GM12801 (cell line): Measurements from ENCODE around the gene SHISA8.

Source experiments
- CTCF ChIP-seq: IDR thresholded peaks from one replicate; pipeline ENCODE4 v1.5.1; 2011; ENCODE audit warnings: control low read depth; ENCODE audit not compliant: insufficient read length; ENCODE audit errors: extremely low read depth

SHISA8 gene

GRCh38 chr22:41885116-41885515 is 29.8 kb downstream of the SHISA8 start:
- no peak for TF ChIP-seq CTCF

- TF ChIP-seq CTCF: no peak
Observed at GRCh38 chr22:41883400-41883799, 31.5 kb downstream of the SHISA8 start.

GRCh38 chr22:41880653-41881052 is 34.2 kb downstream of the SHISA8 start:
- no peak for TF ChIP-seq CTCF

- no peak for TF ChIP-seq CTCF
Observed at GRCh38 chr22:41876675-41877074, 38.2 kb downstream of the SHISA8 start.

- TF ChIP-seq CTCF: no peak
Observed at GRCh38 chr22:41876275-41876674, 38.6 kb downstream of the SHISA8 start.

GRCh38 chr22:41875531-41876270 is 39.2 kb downstream of the SHISA8 start:
- TF ChIP-seq CTCF: no peak

- TF ChIP-seq CTCF: no peak
Observed at GRCh38 chr22:41874090-41874489, 40.8 kb downstream of the SHISA8 start.
